Hematopoietic multipotent progenitor cell treated with erythropoietin and hydrocortisone succinate and interleukin-3 and kit ligand, for 15 days (in vitro differentiated cells): ENCODE data around the gene FXYD1.
"Not testable (repeated sequence)": the region's sequence is repeated elsewhere in the genome, so short reads cannot be mapped to it uniquely, and the experiment has no call there.

Experiments
- DNase-seq: peaks from one replicate; pipeline ENCODE4 v3.0.0-alpha.2; 2015; ENCODE audit warnings: low spot score

The FXYD1 gene

GRCh38 chr19:35125270-35125717 is 13.3 kb upstream of the FXYD1 start:
- no peak for DNase-seq

- no peak for DNase-seq
Observed at GRCh38 chr19:35125749-35126623, 12.6 kb upstream of the FXYD1 start.

- DNase-seq, result no peak
Observed at GRCh38 chr19:35126624-35126959, 12.0 kb upstream of the FXYD1 start.

GRCh38 chr19:35127871-35128270 is 10.8 kb upstream of the FXYD1 start:
- no peak for DNase-seq

- DNase-seq, result no peak
Observed at GRCh38 chr19:35128398-35129057, 10.1 kb upstream of the FXYD1 start.

GRCh38 chr19:35129724-35130274 is 8.8 kb upstream of the FXYD1 start:
- DNase-seq, result not testable (repeated sequence)

- no peak for DNase-seq
Observed at GRCh38 chr19:35130761-35131720, 7.6 kb upstream of the FXYD1 start.

- DNase-seq, result no peak
Observed at GRCh38 chr19:35132254-35132653, 6.4 kb upstream of the FXYD1 start.

- no peak for DNase-seq
Observed at GRCh38 chr19:35133826-35134225, 4.8 kb upstream of the FXYD1 start.

GRCh38 chr19:35134601-35135242 is 3.9 kb upstream of the FXYD1 start, which contains the start of gene LGI4:
Gene LGI4 (minus strand): TSS chr19:35135059. CDS start chr19:35134680, 379 bp downstream.
- no peak for DNase-seq

GRCh38 chr19:35135389-35135909 is 3.2 kb upstream of the FXYD1 start:
- DNase-seq, result peak; percentile 65

GRCh38 chr19:35136231-35136630 is 2.4 kb upstream of the FXYD1 start:
- DNase-seq, result no peak

- DNase-seq, result no peak
Observed at GRCh38 chr19:35136977-35137702, 1.5 kb upstream of the FXYD1 start.

GRCh38 chr19:35140207-35140961 is 1.8 kb downstream of the FXYD1 start:
- DNase-seq, result no peak

GRCh38 chr19:35140962-35141836 is 2.6 kb downstream of the FXYD1 start:
- peak; percentile 85 for DNase-seq

GRCh38 chr19:35141837-35142605 is 3.4 kb downstream of the FXYD1 start:
- no peak for DNase-seq

- DNase-seq, result peak; percentile 27
Observed at GRCh38 chr19:35142606-35143230, 4.1 kb downstream of the FXYD1 start.
